ENCODE results near the gene CELSR1.

The CELSR1 gene

GRCh38 chr22:46465793-46466192, 71.6 kb downstream of the CELSR1 start:
- Mint-ChIP-seq H3K9me3 (no peaks in the 10 kb centered on the region), H3K27me3 (peaks cover 5% of the 10 kb centered on the region), H3K4me1 (no peaks in the 10 kb centered on the region), H3K4me3 (no peak overlapping the region), H3K27ac (no peak overlapping the region), H3K36me3 (ENCODE audit: low read depth) (no peaks in the 10 kb centered on the region)
- DNase-seq (no peak), ATAC-seq (no peak)

- Mint-ChIP-seq H3K4me1 (no peaks in the 10 kb centered on the region), H3K4me3 (no peak overlapping the region), H3K27ac (no peak overlapping the region), H3K36me3 (ENCODE audit: low read depth) (no peaks in the 10 kb centered on the region), H3K27me3 (peaks cover 5% of the 10 kb centered on the region), H3K9me3 (no peaks in the 10 kb centered on the region)
- DNase-seq, result no peak
- ATAC-seq, result no peak
Measured at GRCh38 chr22:46465345-46465720, 72.1 kb downstream of the CELSR1 start.

GRCh38 chr22:46464701-46465344, 72.6 kb downstream of the CELSR1 start:
- no peak overlapping the region for H3K27ac Mint-ChIP-seq
- ATAC-seq, result no peak
- no peaks in the 10 kb centered on the region for H3K36me3 Mint-ChIP-seq (ENCODE audit: low read depth)
- H3K27me3 Mint-ChIP-seq, result peaks cover 5% of the 10 kb centered on the region
- no peaks in the 10 kb centered on the region for H3K9me3 Mint-ChIP-seq
- DNase-seq, result no peak
- no peak overlapping the region for H3K4me3 Mint-ChIP-seq
- no peaks in the 10 kb centered on the region for H3K4me1 Mint-ChIP-seq

GRCh38 chr22:46464296-46464695, 73.1 kb downstream of the CELSR1 start:
- no peaks in the 10 kb centered on the region for H3K36me3 Mint-ChIP-seq (ENCODE audit: low read depth)
- no peaks in the 10 kb centered on the region for H3K9me3 Mint-ChIP-seq
- DNase-seq (no peak), ATAC-seq (no peak)
- no peaks in the 10 kb centered on the region for H3K4me1 Mint-ChIP-seq
- H3K27me3 Mint-ChIP-seq, result peaks cover 5% of the 10 kb centered on the region
- no peak overlapping the region for H3K27ac Mint-ChIP-seq
- no peak overlapping the region for H3K4me3 Mint-ChIP-seq

- H3K4me3 Mint-ChIP-seq, result no peak overlapping the region
- H3K4me1 Mint-ChIP-seq, result no peaks in the 10 kb centered on the region
- no peaks in the 10 kb centered on the region for H3K9me3 Mint-ChIP-seq
- no peak for ATAC-seq
- H3K27me3 Mint-ChIP-seq, result peaks cover 5% of the 10 kb centered on the region
- H3K36me3 Mint-ChIP-seq (ENCODE audit: low read depth), result no peaks in the 10 kb centered on the region
- no peak for DNase-seq
- no peak overlapping the region for H3K27ac Mint-ChIP-seq
Measured at GRCh38 chr22:46463435-46464227, 73.8 kb downstream of the CELSR1 start.

GRCh38 chr22:46462726-46463371, 74.6 kb downstream of the CELSR1 start:
- H3K9me3 Mint-ChIP-seq, result no peaks in the 10 kb centered on the region
- no peak for ATAC-seq
- peaks cover 5% of the 10 kb centered on the region for H3K27me3 Mint-ChIP-seq

GRCh38 chr22:46461566-46462180, 75.7 kb downstream of the CELSR1 start:
- Mint-ChIP-seq H3K4me1 (no peaks in the 10 kb centered on the region), H3K9me3 (no peaks in the 10 kb centered on the region)

More at GRCh38 chr22:46462726-46463371, 74.6 kb downstream of the CELSR1 start:
- H3K4me3 Mint-ChIP-seq, result no peak overlapping the region
- H3K4me1 Mint-ChIP-seq, result no peaks in the 10 kb centered on the region
- H3K27ac Mint-ChIP-seq, result no peak overlapping the region
- H3K36me3 Mint-ChIP-seq (ENCODE audit: low read depth), result no peaks in the 10 kb centered on the region
- no peak for DNase-seq

GRCh38 chr22:46460857-46461256, 76.6 kb downstream of the CELSR1 start:
- H3K27ac Mint-ChIP-seq, result no peak overlapping the region
- no peak overlapping the region for H3K4me3 Mint-ChIP-seq
- no peaks in the 10 kb centered on the region for H3K36me3 Mint-ChIP-seq (ENCODE audit: low read depth)
- H3K9me3 Mint-ChIP-seq, result no peaks in the 10 kb centered on the region
- ATAC-seq (no peak), DNase-seq (no peak)
- H3K4me1 Mint-ChIP-seq, result no peaks in the 10 kb centered on the region
- peaks cover 5% of the 10 kb centered on the region for H3K27me3 Mint-ChIP-seq

More at GRCh38 chr22:46461566-46462180, 75.7 kb downstream of the CELSR1 start:
- Mint-ChIP-seq H3K36me3 (ENCODE audit: low read depth) (no peaks in the 10 kb centered on the region), H3K27ac (no peak overlapping the region), H3K27me3 (peaks cover 5% of the 10 kb centered on the region), H3K4me3 (no peak overlapping the region)
- no peak for ATAC-seq
- no peak for DNase-seq

GRCh38 chr22:46459347-46460065, 77.9 kb downstream of the CELSR1 start:
- no peak for DNase-seq
- H3K4me3 Mint-ChIP-seq, result no peak overlapping the region
- H3K9me3 Mint-ChIP-seq, result no peaks in the 10 kb centered on the region
- H3K27me3 Mint-ChIP-seq, result peaks cover under 1% of the 10 kb centered on the region
- H3K27ac Mint-ChIP-seq, result no peak overlapping the region
- H3K4me1 Mint-ChIP-seq, result no peaks in the 10 kb centered on the region
- no peaks in the 10 kb centered on the region for H3K36me3 Mint-ChIP-seq (ENCODE audit: low read depth)
- ATAC-seq, result no peak

GRCh38 chr22:46458525-46458924, 78.9 kb downstream of the CELSR1 start:
- H3K4me3 Mint-ChIP-seq, result no peak overlapping the region
- no peaks in the 10 kb centered on the region for H3K36me3 Mint-ChIP-seq (ENCODE audit: low read depth)
- no peaks in the 10 kb centered on the region for H3K27me3 Mint-ChIP-seq
- H3K9me3 Mint-ChIP-seq, result no peaks in the 10 kb centered on the region
- DNase-seq (no peak), ATAC-seq (no peak)
- no peak overlapping the region for H3K27ac Mint-ChIP-seq
- H3K4me1 Mint-ChIP-seq, result no peaks in the 10 kb centered on the region

GRCh38 chr22:46457502-46458488, 79.6 kb downstream of the CELSR1 start:
- ATAC-seq, result no peak
- Mint-ChIP-seq H3K4me3 (no peak overlapping the region), H3K4me1 (no peaks in the 10 kb centered on the region), H3K9me3 (no peaks in the 10 kb centered on the region), H3K27me3 (no peaks in the 10 kb centered on the region), H3K27ac (no peak overlapping the region), H3K36me3 (ENCODE audit: low read depth) (no peaks in the 10 kb centered on the region)
- no peak for DNase-seq

- Mint-ChIP-seq H3K9me3 (no peaks in the 10 kb centered on the region), H3K27me3 (no peaks in the 10 kb centered on the region), H3K36me3 (ENCODE audit: low read depth) (no peaks in the 10 kb centered on the region), H3K4me1 (no peaks in the 10 kb centered on the region), H3K27ac (no peak overlapping the region), H3K4me3 (no peak overlapping the region)
- no peak for ATAC-seq
- DNase-seq, result no peak
Measured at GRCh38 chr22:46456818-46457163, 80.6 kb downstream of the CELSR1 start.

- Mint-ChIP-seq H3K27me3 (no peaks in the 10 kb centered on the region), H3K27ac (no peak overlapping the region), H3K9me3 (no peaks in the 10 kb centered on the region), H3K36me3 (ENCODE audit: low read depth) (no peaks in the 10 kb centered on the region), H3K4me1 (no peaks in the 10 kb centered on the region), H3K4me3 (no peak overlapping the region)
- ATAC-seq, result no peak
- no peak for DNase-seq
Measured at GRCh38 chr22:46455446-46455845, 82.0 kb downstream of the CELSR1 start.

Measured in activated naive CD8-positive, alpha-beta T cell treated with anti-CD3 and anti-CD28 coated beads, Interleukin-2, amount 50 U/mL, for 24 hours (primary cell).